GM19239 (cell line): ENCODE measurements around the gene C19orf85.
"Not testable (repeated sequence)": the region's sequence is repeated elsewhere in the genome, so short reads cannot be mapped to it uniquely, and the experiment has no call there.

Experiments
- DNase-seq: peaks from one replicate; pipeline ENCODE4 v3.0.0; 2011; ENCODE audit warnings: low spot score; ENCODE audit not compliant: insufficient read length
- FAIRE-seq: peaks from 2 replicates; lab custom pipeline; 2011; peaks lifted over from hg19 to GRCh38; lab: Jason Lieb, UNC

C19orf85 gene

DNA sequence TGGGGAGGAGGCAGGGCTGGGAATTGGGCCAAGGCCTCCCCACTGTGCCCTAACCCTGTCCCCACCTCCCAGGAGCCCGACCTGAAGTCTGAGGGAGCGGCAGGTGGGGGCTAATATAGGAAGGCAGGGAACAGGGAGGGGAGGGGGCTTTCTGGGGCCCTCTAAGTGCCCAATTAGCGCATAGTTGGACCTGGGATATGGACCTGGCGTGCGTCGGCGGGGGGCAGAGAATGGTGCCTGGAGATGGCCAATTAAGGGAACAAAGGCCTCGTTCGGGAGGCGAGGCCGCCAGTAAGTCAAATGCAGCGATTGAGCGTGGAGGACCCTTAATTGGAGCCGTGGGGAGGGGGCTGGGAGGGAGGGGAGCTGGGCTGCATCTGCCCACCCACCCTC is at the start of gene C19orf85:
TSS of gene C19orf85 (minus strand) at position 90 of the 393 bp plus-strand sequence. CDS start 197 bp downstream, outside the sequence.
- DNase-seq (no peak), FAIRE-seq (no peak)

DNA sequence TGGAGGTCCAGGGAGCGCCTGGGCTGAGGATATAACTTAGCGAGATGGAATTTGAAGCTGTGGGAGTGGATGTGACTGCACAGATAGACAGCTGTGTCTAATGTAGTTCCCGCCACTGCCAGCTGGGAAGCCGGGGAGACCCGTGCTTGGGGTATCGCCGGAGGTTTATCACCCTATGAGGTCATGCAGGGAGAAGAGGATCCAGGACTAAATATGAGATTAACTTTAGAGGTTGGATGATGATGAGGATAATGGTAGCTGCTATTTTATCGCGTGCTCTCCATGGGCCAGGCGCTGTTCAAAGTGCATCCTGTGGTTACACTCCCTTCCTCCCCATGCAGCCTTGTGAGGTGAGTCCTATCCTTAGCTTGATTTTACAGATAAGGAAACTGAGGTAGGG is 43.6 kb upstream of the C19orf85 start:
- DNase-seq (no peak), FAIRE-seq (no peak)

DNA sequence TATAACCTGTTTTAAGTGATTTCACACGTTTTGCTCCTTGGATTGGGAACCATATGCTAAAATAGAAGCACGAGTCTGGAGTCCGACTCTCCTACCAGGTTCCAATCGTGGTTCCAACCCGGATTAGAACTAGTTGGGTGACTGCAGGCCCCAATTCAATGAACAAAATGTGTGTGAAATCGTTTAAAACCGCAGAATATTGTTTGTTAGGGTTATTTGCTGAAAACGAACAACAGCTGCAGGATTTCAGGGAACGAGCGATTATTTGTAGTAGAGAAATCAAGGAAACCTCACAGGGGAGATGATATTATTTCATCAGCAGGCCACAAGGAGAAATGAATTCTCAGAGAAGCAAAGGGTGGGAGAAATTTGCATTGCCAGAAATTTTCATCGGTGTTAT is 40.4 kb upstream of the C19orf85 start:
- no peak for FAIRE-seq

DNA sequence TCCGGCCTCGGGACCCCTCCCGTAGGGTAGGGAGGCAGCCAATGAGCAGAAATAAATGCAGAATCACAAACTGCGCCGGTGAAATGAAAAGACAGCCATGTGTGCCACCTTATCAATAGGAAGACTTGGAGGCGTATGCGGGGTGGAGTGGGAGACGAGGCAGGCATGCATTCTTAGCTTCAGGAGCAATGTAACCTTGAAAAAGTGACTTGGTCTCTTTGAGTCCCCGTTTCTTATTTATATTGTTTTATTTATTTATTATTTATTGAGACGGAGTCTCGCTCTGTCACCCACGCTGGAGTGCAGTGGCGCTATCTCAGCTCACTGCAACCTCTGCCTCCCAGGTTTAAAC is 39.7 kb upstream of the C19orf85 start:
- no peak for DNase-seq
- no peak for FAIRE-seq

More for the DNA sequence above, 40.4 kb upstream of the C19orf85 start:
- DNase-seq: no peak

DNA sequence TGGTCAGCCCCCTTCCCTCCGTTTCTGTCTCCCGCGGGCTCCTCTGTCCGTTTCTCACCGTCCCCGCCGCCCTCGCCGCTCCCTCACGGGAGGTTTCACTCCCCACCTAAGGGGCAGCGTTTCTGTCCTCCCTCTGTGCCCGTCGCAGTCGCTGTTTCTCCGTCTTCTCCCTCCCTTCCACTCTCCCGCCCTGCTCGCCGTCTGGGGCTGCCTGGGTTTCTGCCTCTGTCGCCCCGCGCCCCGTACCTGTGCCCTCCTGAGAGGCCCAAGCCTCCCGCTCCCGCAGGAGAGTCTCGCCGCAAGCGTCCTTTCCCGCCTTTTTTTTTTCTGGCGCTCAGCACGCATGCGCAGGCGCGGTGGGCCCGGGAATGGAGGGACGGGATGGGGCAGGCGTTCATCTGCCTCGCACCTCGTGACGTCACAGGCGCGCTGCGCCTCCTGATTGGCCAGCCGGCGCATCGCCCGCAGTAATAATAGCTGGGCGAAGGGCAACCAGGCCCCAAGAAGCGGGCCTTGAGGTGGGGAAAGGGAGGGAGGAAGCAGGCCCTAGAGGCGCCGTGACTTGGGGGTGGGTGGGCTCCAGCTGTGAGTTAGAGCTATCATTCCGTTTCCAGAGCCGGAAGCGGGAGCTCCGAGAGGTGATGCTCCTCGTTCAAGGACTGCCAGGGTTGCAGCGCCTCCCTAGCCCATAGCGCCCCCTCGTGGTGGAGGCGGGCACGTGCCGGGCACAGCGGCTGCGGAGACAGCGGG is 39.1 kb upstream of the C19orf85 start:
- peak; percentile 98 for DNase-seq
- FAIRE-seq: peak; percentile 97

DNA sequence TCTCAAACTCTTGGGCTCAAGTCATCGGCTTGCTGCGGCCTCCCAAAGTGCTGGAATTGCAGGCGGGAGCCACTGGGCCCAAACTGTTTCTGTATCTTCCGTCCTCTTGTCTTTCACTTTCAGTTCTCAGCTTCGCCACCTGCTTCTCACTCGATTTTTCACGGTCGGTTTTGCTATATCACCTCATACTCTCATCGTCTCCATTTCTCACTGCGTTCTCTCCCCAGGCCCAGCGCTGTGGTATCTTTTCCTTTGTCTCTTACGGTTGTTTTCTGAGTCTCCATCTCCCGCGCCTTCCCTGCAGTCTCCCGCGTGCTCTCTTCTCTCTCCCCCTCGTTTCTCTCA is 38.6 kb upstream of the C19orf85 start:
- FAIRE-seq (no peak), DNase-seq (no peak)

DNA sequence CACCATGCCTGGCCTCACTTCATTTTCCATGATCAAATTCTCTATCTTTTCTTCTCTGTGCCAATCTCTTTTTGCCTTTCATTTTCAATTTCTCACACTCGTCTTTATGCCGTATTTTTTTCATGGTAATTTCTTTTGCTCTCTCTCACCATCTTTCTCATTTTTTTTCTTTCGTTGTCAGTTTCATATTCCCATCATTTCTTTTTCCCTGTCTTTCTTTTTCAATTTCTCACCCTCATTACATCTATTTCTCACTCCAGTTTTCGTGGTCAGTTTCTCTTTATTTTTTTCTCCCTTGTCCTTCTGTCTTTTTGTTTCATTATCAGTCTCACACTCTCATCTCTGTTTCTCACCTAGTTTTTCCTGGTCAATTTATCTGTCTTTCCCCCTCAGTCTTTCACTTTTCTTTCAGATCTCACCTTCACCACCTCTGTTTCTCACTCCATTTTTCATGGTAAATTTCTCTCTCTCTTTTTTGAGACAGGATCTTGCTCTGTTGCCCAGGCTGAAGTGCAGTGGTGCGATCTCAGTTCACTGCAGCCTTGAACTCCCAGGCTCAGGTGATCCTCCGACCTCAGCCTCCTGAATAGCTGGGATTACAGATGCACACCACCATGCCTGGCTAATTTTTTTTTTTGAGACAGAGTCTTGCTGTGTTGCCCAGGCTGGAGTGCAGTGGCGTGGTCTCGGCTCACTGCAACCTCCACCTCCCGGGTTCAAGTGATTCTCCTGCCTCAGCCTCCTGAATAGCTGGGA is 37.8 kb upstream of the C19orf85 start:
- DNase-seq (no peak), FAIRE-seq (no peak)

DNA sequence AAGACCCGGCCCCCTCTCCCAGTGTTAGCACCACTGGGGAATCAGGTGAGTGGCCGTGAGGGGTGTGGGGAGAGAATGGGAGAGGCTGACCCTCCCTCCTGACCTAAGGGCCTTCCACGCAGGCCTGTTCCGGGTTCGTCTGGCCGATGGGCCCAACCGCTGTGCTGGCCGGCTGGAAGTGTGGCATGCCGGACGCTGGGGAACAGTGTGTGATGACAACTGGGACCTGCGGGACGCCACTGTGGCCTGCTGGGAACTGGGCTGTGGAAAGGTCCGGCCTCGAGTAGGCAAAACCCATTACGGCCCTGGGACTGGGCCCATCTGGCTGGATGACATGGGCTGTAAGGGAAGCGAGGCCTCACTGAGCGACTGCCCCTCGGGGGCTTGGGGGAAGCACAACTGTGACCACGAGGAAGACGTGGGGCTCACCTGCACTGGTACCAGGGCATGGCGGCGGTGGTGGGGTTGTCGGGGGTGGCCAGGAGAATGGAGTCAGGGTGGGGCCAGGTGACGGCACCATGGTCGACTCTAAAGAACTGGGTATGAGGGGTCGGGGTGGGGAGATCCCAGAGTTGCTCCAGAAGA is 35.9 kb upstream of the C19orf85 start:
- DNase-seq (no peak), FAIRE-seq (no peak)

DNA sequence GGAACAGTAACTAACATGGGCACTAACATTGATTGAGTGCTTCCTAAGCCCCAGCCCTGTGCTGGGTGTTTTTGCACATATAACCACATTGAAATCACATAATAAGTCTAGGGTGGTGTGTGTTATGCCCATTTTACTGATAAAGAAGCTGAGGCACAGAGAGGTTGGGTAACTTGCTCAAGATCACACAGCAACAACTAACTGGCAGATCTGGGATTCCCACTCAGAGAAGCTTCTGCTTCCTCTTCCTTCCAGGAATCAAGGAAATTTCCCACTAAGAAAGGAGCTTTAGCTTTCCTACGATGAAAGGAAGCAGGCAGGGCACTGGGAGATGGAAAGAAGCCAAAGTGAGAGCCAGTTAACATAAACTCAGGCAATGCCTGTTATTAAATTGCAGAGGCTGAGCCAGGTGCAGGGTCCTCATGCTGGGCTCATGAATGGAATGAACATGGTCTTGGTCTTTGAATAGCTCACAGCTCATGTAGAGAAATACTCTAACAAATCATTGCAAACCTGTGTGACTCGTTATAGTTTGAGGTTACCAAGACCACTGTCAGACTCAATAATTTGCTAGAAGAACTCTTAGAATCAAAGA is 33.8 kb upstream of the C19orf85 start:
- FAIRE-seq (no peak), DNase-seq (no peak)

DNA sequence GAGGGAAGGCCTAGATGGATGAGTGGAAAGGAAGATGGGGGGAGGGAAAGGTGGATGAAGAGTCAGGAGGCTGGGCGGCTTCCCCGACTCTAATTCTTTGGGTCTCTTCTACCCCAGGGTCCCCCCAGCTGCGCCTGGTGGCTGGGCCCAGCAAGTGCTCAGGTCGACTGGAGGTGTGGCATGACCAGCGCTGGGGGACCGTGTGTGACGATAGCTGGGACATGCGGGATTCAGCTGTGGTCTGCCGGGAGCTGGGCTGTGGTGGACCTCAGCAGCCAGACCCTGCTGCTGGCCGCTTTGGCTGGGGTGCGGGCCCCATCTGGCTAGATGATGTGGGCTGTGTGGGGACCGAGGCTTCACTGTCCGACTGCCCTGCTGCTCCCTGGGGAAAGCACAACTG is 33.2 kb upstream of the C19orf85 start:
- no peak for FAIRE-seq

DNA sequence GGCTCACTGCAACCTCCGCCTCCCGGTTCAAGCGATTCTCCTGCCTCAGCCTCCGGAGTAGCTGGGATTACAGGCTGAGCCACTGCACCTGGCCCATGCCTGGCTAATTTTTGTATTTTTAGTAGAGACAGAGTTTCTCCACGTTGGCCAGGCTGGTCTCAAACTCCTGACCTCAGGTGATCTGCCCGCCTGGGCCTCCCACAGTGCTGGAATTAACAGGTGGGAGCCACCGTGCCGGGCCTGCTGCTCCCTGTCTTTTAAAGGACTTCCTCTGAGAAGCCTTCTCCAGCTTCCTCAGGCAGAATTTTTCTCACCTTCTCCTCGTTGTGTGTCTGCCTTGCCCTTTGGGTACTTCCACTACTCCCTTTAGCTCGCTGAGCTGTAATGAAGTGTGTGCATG is 32.3 kb upstream of the C19orf85 start:
- not testable (repeated sequence) for FAIRE-seq, DNase-seq

More for the DNA sequence above, 33.2 kb upstream of the C19orf85 start:
- no peak for DNase-seq

DNA sequence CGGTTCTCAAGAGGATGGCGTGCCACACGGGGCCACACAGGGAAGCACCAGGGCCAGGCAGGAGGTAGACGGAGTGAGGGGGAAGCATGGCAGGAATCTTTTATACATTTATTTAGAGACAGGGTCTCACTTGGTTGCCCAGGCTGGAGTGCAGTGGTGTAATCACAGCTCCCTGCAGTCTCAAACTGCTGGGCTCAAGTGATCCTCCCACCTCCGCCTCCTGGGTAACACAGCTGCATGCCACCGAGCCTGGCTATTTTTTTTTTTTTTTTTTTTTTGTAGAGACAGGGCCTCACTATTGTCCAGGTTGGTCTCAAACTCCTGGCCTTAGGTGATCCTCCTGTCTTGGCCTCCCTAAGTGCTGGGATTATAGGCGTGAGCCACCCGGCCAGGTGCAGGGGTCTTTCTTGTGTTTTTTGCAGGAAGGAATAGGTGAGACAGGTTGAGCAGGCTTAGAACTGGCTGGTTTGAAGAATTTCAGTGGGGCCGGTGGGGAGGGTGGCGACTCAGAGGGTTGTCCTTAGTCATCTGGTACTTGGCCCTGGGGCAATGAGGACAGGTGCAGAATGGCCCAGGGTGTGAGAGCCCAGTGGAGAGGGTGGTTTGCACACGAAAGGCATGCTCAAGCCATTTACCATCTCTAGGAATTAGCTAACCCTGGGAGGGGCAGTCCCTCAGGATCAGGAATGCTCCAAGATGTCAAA is 31.2 kb upstream of the C19orf85 start:
- FAIRE-seq: no peak
- DNase-seq: no peak

DNA sequence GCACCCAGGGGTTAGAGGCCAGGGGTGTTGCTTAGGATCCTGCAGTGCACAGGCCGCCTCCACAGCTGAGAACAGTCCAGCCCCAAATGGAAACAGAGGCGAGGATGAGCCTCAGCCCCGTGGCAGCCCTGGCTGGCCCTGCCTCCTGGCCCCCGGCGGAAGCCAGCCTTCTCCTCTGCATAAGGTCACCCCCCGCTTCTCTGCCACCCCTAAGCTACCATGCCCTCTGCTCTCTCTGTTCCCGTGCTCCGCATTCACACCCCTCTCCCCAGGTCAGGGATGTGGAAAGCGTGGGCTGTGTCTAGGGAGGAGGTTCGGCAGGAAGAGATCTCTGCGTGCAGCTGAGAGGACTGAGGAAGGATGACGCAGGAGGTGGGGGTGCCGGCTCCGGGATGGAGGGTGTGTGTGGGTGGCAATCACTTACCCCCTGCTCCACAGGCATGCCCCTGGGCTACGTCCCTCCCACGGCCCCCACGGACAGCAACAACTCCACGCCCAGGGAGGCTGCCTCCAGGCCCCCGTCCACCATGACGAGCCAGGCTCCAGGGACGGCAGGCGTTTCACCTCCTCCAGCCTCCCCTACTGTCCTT is 29.7 kb upstream of the C19orf85 start:
- FAIRE-seq: no peak

DNA sequence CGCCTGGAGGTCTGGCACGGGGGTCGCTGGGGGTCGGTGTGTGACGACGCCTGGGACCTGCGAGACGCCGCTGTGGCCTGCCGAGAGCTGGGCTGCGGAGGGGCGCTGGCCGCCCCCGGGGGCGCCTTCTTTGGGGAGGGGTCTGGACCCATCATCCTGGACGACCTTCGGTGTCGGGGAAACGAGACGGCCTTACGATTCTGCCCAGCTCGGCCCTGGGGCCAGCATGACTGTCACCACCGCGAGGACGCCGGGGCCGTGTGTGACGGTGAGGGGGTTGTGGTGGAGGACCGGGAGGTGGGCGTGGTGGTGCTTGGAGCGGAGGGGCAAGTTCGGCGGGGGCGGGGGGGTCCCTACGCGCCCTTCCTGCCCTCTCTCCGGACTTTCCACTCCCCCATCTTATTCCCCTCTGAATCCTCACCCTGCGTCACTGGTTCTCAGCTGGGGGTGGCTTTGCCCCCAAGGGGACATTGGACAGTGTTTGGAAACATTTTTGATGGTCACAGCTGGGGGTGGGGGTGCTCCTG is 29.2 kb upstream of the C19orf85 start:
- DNase-seq (no peak), FAIRE-seq (no peak)

More for the DNA sequence above, 29.7 kb upstream of the C19orf85 start:
- DNase-seq: no peak

DNA sequence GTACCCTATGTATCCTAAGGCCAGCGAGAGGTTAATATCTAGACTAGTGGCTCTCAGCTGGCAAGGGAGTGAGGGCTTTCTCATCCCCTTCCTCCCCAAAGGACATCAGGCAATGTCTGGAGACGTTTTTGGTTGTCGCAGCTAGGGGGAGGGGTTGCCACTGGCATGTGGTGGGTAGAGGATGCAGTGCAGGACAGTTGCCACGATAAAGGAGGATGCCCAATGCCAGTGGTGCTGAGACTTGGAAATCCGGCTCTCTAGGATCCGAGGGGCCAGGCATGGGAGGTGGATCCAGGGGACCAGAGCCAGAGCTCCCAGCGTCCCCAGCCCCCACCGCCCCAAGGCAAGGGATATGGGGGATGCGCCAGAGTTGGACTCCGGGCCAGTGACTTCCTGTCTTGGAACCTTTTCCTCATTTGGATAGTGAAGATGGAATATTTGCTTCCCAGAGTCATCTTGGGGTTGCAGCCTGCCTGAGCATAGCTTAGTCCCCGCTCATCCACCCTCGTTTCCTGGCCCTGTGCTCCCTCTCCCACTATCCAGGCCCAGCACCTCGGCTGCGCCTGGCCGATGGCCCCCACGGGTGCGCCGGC is 28.6 kb upstream of the C19orf85 start:
- no peak for DNase-seq
- FAIRE-seq: no peak

DNA sequence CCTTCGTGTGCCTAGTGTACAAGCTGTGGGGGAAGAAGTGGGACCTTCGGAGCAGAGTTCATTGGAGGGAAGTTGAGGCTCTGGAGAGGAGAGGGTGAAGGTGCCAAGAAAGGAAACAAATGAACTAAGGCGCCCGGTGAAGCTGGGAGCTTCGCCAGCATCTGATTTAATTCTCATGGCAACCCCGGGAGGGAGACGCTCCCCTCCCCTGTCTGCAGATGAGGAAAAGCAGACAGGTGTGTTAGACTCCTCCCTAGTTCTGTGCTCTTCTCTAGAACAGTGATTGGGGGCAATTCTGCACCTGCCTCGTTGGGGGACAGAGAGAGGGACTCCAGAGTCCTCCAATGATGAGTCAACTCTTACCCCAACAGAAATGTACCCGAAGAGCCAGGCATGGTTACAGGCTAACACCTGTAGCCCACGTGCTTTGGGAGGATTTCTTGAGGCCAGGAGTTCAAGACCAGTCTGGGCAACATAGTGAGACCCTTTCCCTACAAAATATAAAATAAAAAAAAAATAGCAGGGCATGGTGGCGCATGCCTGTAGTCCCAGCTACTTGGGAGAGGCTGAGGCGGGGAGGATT is 27.9 kb upstream of the C19orf85 start:
- DNase-seq (no peak), FAIRE-seq (no peak)

DNA sequence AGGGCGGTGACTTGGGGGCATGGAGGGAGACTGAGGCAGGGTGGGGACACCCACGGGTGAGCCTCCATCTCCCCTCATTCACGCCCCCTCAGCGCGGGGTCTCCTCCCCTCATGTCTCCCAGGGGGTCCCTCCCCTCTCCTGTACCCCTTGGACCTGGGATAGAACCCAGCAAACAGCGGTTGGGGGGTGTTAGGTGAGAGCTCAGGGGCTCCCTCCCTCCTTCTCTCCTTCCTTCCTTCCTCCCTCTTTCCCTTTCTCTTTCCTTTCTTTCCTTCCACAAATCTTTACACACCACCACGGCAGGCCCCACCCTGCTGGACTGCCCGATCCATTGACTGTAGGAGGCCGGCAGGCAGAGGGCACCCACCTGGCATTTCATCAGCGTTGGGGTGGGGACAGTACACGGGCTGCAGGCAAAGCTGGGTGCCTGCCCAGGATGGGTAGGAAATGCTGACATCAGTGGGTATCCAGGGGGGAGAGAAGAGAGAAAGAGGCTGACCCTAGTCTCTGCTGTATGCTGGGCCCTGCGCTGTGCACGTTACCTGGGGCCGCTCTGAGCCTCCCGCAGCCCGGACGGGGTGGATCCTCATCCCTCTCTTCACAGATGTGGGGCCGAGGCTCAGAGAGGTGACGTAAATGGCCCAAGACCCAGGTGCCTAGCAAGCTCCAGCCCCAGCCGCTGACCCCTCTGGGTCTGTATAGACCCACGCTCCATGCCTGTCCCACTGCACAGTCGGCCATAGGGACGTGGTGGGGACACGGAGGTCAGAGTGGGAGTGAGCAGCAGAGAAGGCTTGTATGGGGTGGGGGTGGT is 27.2 kb upstream of the C19orf85 start:
- DNase-seq: no peak

More for the DNA sequence above, 27.2 kb upstream of the C19orf85 start:
- no peak for FAIRE-seq
